Natural killer cell treated with Interleukin-12 subunit alpha and Interleukin-12 subunit beta and Interleukin-15 and Interleukin-18, amount 100 ng/mL, for 72 hours (primary cell): ENCODE measurements around the gene PLD3. TPM values are rescaled to one million over a fixed set of nuclear protein-coding genes. Genes with fewer than 3 reads are reported as not detected.

Experiments used
- ATAC-seq, 2 donors: fragments of 150-1000 bp; cut with Tn5 transposase in 1 of 2; sonication (Bioruptor Pico), chemical (Tn5 transposase) in 1 of 2; 2 replicates each; pipeline ENCODE4 v1.10.0; 2021
- DNase-seq: peaks from one replicate; pipeline ENCODE4 v3.0.0; 2022; ENCODE audit warnings: low spot score
- H3K27ac Mint-ChIP-seq, 2 donors: 1 replicate in 1 of 2; 2 replicates in 1 of 2; pipeline ENCODE4 v1.8.0; 2022; ENCODE audit warnings: mixed read lengths in 2 of 2, mild to moderate bottlenecking in 1 of 2, moderate library complexity in 1 of 2
- H3K27me3 Mint-ChIP-seq, 2 donors: 1 replicate in 1 of 2; 2 replicates in 1 of 2; pipeline ENCODE4 v1.8.0; 2022; ENCODE audit warnings: mixed read lengths in 2 of 2
- H3K36me3 Mint-ChIP-seq: one replicate; pipeline ENCODE4 v1.8.0; 2022; ENCODE audit warnings: mixed read lengths
- H3K4me1 Mint-ChIP-seq, 2 donors: 1 replicate in 1 of 2; 2 replicates in 1 of 2; pipeline ENCODE4 v1.8.0; 2022; ENCODE audit warnings: low read depth in 2 of 2, mixed read lengths in 2 of 2, mild to moderate bottlenecking in 1 of 2
- H3K4me3 Mint-ChIP-seq: one replicate; pipeline ENCODE4 v1.8.0; 2022; ENCODE audit warnings: mixed read lengths
- H3K9me3 Mint-ChIP-seq: 2 replicates; pipeline ENCODE4 v1.8.0; 2022; ENCODE audit warnings: mixed read lengths
- total RNA-seq, 2 donors: library from RNA; stranded (reverse); gene quantifications; one replicate each; pipeline ENCODE4 v1.2.3, GENCODE V29; 2022

The PLD3 gene
- total RNA-seq, 2 donors from 2014 or later = 67.4 to 92.0 TPM

- Mint-ChIP-seq H3K36me3 (peaks cover 11% of the 10 kb centered on the region), H3K27me3 (no peaks in the 10 kb centered on the region), H3K4me3 (no peak overlapping the region), H3K27ac (no peak overlapping the region), H3K9me3 (no peaks in the 10 kb centered on the region), H3K4me1 (peaks cover 12% of the 10 kb centered on the region in 2 donors)
- DNase-seq (no peak), ATAC-seq (no peak)
These were observed 9.3 kb upstream of the PLD3 start for GRCh38 chr19:40339018-40339728.

GRCh38 chr19:40341601-40342482, 6.7 kb upstream of the PLD3 start:
- Mint-ChIP-seq H3K4me1 (peaks cover 12 to 17% of the 10 kb centered on the region in 2 donors), H3K27ac (no peak overlapping the region), H3K27me3 (no peaks in the 10 kb centered on the region)

GRCh38 chr19:40342644-40343311, 5.7 kb upstream of the PLD3 start:
- no peaks in the 10 kb centered on the region for H3K9me3 Mint-ChIP-seq
- ATAC-seq (no peak), DNase-seq (no peak)
- no peaks in the 10 kb centered on the region for H3K27me3 Mint-ChIP-seq
- H3K4me1 Mint-ChIP-seq = peaks cover 15 to 22% of the 10 kb centered on the region in 2 donors
- peaks cover 11% of the 10 kb centered on the region for H3K36me3 Mint-ChIP-seq
- no peak overlapping the region for H3K4me3 Mint-ChIP-seq
- H3K27ac Mint-ChIP-seq = no peak overlapping the region

More at GRCh38 chr19:40341601-40342482, 6.7 kb upstream of the PLD3 start:
- Mint-ChIP-seq H3K36me3 (peaks cover 11% of the 10 kb centered on the region), H3K4me3 (no peak overlapping the region), H3K9me3 (no peaks in the 10 kb centered on the region)
- DNase-seq (no peak), ATAC-seq (no peak)

- ATAC-seq (no peak), DNase-seq (no peak)
- Mint-ChIP-seq H3K27me3 (no peaks in the 10 kb centered on the region), H3K36me3 (peaks cover 2% of the 10 kb centered on the region), H3K9me3 (no peaks in the 10 kb centered on the region), H3K4me3 (no peak overlapping the region), H3K4me1 (peaks cover 22 to 31% of the 10 kb centered on the region in 2 donors), H3K27ac (no peak overlapping the region)
These were observed 4.1 kb upstream of the PLD3 start for GRCh38 chr19:40344422-40344821.

GRCh38 chr19:40348961-40349507, 539 bp downstream of the PLD3 start:
- H3K4me3 Mint-ChIP-seq = peak overlapping the region; percentile 93
- H3K36me3 Mint-ChIP-seq = no peaks in the 10 kb centered on the region
- H3K27ac Mint-ChIP-seq = peak overlapping the region; percentile 51 to 87
- no peaks in the 10 kb centered on the region for H3K27me3 Mint-ChIP-seq
- DNase-seq (no peak), ATAC-seq (no peak)
- H3K9me3 Mint-ChIP-seq = no peaks in the 10 kb centered on the region
- peaks cover 26 to 27% of the 10 kb centered on the region in 2 donors for H3K4me1 Mint-ChIP-seq

GRCh38 chr19:40355975-40356680, 7.6 kb downstream of the PLD3 start:
- Mint-ChIP-seq H3K27me3 (no peaks in the 10 kb centered on the region), H3K36me3 (no peaks in the 10 kb centered on the region), H3K27ac (peak overlapping the region in 1 of 2 donors; percentile 14), H3K4me1 (peaks cover 0 to 25% of the 10 kb centered on the region in 2 donors), H3K4me3 (no peak overlapping the region), H3K9me3 (no peaks in the 10 kb centered on the region)
- DNase-seq (no peak), ATAC-seq (peak in 1 of 2 donors; percentile 26)

- ATAC-seq (no peak), DNase-seq (no peak)
- no peak overlapping the region for H3K4me3 Mint-ChIP-seq
- H3K9me3 Mint-ChIP-seq = no peaks in the 10 kb centered on the region
- H3K27me3 Mint-ChIP-seq = no peaks in the 10 kb centered on the region
- no peaks in the 10 kb centered on the region for H3K36me3 Mint-ChIP-seq
- H3K27ac Mint-ChIP-seq = no peak overlapping the region
- H3K4me1 Mint-ChIP-seq = peaks cover 0 to 23% of the 10 kb centered on the region in 2 donors
These were observed 8.4 kb downstream of the PLD3 start for GRCh38 chr19:40356681-40357595.

- H3K4me1 Mint-ChIP-seq = peaks cover 0 to 29% of the 10 kb centered on the region in 2 donors
- DNase-seq = no peak
- ATAC-seq = no peak
- H3K27ac Mint-ChIP-seq = no peak overlapping the region
- no peak overlapping the region for H3K4me3 Mint-ChIP-seq
- no peaks in the 10 kb centered on the region for H3K27me3 Mint-ChIP-seq
- H3K36me3 Mint-ChIP-seq = no peaks in the 10 kb centered on the region
- no peaks in the 10 kb centered on the region for H3K9me3 Mint-ChIP-seq
These were observed 9.1 kb downstream of the PLD3 start for GRCh38 chr19:40357640-40358039.

- no peaks in the 10 kb centered on the region for H3K9me3 Mint-ChIP-seq
- H3K27me3 Mint-ChIP-seq = no peaks in the 10 kb centered on the region
- ATAC-seq (peak in 1 of 2 donors; percentile 28), DNase-seq (no peak)
- peaks cover 11 to 37% of the 10 kb centered on the region in 2 donors for H3K4me1 Mint-ChIP-seq
- no peaks in the 10 kb centered on the region for H3K36me3 Mint-ChIP-seq
- H3K4me3 Mint-ChIP-seq = no peak overlapping the region
- no peak overlapping the region for H3K27ac Mint-ChIP-seq
These were observed 10.3 kb downstream of the PLD3 start for GRCh38 chr19:40358773-40359172.

GRCh38 chr19:40360020-40360707, 11.7 kb downstream of the PLD3 start:
- no peaks in the 10 kb centered on the region for H3K36me3 Mint-ChIP-seq
- ATAC-seq = no peak
- H3K9me3 Mint-ChIP-seq = no peaks in the 10 kb centered on the region
- no peak for DNase-seq
- no peaks in the 10 kb centered on the region for H3K27me3 Mint-ChIP-seq
- H3K4me1 Mint-ChIP-seq = peaks cover 15 to 42% of the 10 kb centered on the region in 2 donors
- H3K27ac Mint-ChIP-seq = no peak overlapping the region
- H3K4me3 Mint-ChIP-seq = no peak overlapping the region

- no peaks in the 10 kb centered on the region for H3K27me3 Mint-ChIP-seq
- no peak for ATAC-seq
- DNase-seq = no peak
- no peaks in the 10 kb centered on the region for H3K9me3 Mint-ChIP-seq
- no peak overlapping the region for H3K27ac Mint-ChIP-seq
- peaks cover 19 to 44% of the 10 kb centered on the region in 2 donors for H3K4me1 Mint-ChIP-seq
- H3K36me3 Mint-ChIP-seq = no peaks in the 10 kb centered on the region
- no peak overlapping the region for H3K4me3 Mint-ChIP-seq
These were observed 12.3 kb downstream of the PLD3 start for GRCh38 chr19:40360708-40361241.

- Mint-ChIP-seq H3K4me1 (peaks cover 19 to 44% of the 10 kb centered on the region in 2 donors), H3K9me3 (no peaks in the 10 kb centered on the region), H3K27ac (peak overlapping the region; percentile 27 to 66), H3K27me3 (no peaks in the 10 kb centered on the region), H3K36me3 (no peaks in the 10 kb centered on the region), H3K4me3 (no peak overlapping the region)
- ATAC-seq = no peak
- DNase-seq = no peak
These were observed 13.7 kb downstream of the PLD3 start for GRCh38 chr19:40362160-40362559.
